GM18517 (cell line): ENCODE data around the gene RASGRF1.
"Not testable (repeated sequence)": the region's sequence is repeated elsewhere in the genome, so short reads cannot be mapped to it uniquely, and the experiment has no call there.

ENCODE experiments used
- ATAC-seq: cut with Tn5 transposase; IDR thresholded peaks from one replicate; pipeline ENCODE4 v1.9.1; 2021; ENCODE audit warnings: mild to moderate bottlenecking, moderate library complexity; ENCODE audit not compliant: unreplicated experiment

Gene RASGRF1

GRCh38 chr15:78933823-78934654 is 156.5 kb downstream of the RASGRF1 start:
- no peak for ATAC-seq

GRCh38 chr15:78933187-78933822 is 157.3 kb downstream of the RASGRF1 start:
- ATAC-seq = no peak

- ATAC-seq = no peak
Measured at GRCh38 chr15:78932258-78932808, 158.2 kb downstream of the RASGRF1 start.

GRCh38 chr15:78931439-78932257 is 158.9 kb downstream of the RASGRF1 start:
- ATAC-seq = no peak

- no peak for ATAC-seq
Measured at GRCh38 chr15:78930577-78931388, 159.8 kb downstream of the RASGRF1 start.

GRCh38 chr15:78929536-78930264 is 160.9 kb downstream of the RASGRF1 start:
- ATAC-seq = no peak

GRCh38 chr15:78928616-78929093 is 161.9 kb downstream of the RASGRF1 start:
- ATAC-seq = no peak

GRCh38 chr15:78928176-78928575 is 162.4 kb downstream of the RASGRF1 start:
- ATAC-seq = not testable (repeated sequence)

- no peak for ATAC-seq
Measured at GRCh38 chr15:78927077-78927790, 163.3 kb downstream of the RASGRF1 start.

GRCh38 chr15:78925956-78926743 is 164.4 kb downstream of the RASGRF1 start:
- no peak for ATAC-seq

GRCh38 chr15:78925076-78925624 is 165.4 kb downstream of the RASGRF1 start:
- ATAC-seq = no peak

GRCh38 chr15:78923480-78924360 is 166.9 kb downstream of the RASGRF1 start:
- ATAC-seq = no peak

GRCh38 chr15:78923015-78923414 is 167.6 kb downstream of the RASGRF1 start:
- ATAC-seq = no peak

- no peak for ATAC-seq
Measured at GRCh38 chr15:78922527-78922926, 168.1 kb downstream of the RASGRF1 start.

- ATAC-seq = no peak
Measured at GRCh38 chr15:78921940-78922339, 168.6 kb downstream of the RASGRF1 start.

GRCh38 chr15:78921517-78921916 is 169.1 kb downstream of the RASGRF1 start:
- no peak for ATAC-seq

- ATAC-seq = no peak
Measured at GRCh38 chr15:78917888-78918287, 172.7 kb downstream of the RASGRF1 start.
